Effector CD4-positive, alpha-beta T cell (primary cell): ENCODE measurements around the gene UBTF.

Experiments used
- DNase-seq: peaks from one replicate; pipeline ENCODE4 v3.0.0-alpha.2; 2020
- total RNA-seq: gene quantifications from one replicate; lab custom pipeline; 2026; lab: John Stamatoyannopoulos, UW

The UBTF gene, protein sequence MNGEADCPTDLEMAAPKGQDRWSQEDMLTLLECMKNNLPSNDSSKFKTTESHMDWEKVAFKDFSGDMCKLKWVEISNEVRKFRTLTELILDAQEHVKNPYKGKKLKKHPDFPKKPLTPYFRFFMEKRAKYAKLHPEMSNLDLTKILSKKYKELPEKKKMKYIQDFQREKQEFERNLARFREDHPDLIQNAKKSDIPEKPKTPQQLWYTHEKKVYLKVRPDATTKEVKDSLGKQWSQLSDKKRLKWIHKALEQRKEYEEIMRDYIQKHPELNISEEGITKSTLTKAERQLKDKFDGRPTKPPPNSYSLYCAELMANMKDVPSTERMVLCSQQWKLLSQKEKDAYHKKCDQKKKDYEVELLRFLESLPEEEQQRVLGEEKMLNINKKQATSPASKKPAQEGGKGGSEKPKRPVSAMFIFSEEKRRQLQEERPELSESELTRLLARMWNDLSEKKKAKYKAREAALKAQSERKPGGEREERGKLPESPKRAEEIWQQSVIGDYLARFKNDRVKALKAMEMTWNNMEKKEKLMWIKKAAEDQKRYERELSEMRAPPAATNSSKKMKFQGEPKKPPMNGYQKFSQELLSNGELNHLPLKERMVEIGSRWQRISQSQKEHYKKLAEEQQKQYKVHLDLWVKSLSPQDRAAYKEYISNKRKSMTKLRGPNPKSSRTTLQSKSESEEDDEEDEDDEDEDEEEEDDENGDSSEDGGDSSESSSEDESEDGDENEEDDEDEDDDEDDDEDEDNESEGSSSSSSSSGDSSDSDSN
- total RNA-seq: 187 reads per million, percentile 92 among the genes with 10 or more reads in this experiment

DNA sequence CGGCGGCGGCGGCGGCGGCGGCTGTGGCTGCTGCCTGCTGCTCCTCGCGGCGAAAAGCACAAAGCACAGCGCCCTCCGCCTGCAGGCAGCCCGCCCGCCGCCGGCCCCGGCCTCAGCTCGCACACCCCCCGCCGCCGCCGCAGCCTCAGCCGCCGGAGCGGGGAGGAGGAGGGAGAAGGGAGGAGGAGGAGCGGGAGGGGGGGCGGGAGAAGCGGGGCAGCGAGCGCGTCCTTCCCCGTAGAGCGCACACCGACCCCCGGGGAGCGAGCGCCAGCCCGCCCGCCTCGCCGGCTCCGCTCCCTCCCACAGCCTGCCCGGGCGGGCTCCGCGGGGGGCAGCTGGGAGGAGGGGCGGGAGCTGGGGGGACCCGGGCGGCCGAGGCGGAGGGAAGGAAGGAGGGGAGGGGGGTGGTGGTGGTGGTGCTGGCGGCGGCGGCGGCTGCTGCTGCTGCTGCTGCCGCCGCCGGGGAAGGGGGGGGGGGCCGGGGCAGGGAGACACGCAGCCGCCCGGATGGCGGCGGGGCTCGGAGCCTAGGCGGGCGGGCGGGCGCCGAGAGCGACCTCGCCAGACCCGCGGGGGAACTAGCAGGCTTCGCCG lies at the start of gene UBTF:
UBTF (minus strand) TSS at position 60 of the 597 bp plus-strand sequence. CDS start 1,446 bp downstream, outside the sequence.
- DNase-seq: peak; percentile 63

DNA sequence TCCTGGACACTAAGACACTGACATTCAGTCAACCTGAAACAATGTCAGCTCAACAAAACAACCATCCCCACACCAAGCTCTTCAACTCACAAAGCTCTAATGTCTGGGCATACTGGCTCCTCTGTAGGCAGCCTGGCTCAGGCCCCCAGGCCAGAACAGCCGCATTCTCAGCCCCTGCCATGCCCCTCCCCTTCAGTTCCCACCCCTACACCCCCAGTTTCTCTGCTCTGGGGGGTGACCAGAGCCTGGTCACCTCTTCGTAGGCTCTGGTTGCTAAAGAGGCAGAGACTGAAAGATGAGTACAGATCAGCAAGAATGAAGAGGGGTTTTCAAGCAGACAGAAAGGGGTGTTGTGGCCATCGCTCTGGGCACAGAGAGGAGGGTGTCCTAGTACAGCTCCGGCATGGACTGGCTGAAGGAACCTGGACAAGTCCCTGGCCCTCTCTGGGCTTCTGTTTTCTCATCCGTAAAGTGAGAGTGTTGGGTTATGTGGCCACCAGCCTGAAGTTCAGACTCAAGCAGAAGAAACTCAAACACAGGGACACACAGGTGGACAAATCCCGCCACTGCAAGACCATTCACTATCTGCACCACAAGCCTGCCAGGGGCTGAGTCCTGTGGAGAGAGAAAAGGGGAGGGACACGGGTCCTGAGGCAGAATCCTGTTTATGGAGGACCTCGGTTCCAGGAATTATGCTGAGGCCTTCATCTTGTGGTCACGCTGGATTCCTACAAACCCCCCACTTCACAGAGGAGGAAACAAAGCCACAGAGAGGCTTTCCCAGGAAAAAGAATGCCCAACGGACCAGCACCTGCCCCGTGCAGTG lies 49.4 kb upstream of the UBTF start:
- DNase-seq: no peak

DNA sequence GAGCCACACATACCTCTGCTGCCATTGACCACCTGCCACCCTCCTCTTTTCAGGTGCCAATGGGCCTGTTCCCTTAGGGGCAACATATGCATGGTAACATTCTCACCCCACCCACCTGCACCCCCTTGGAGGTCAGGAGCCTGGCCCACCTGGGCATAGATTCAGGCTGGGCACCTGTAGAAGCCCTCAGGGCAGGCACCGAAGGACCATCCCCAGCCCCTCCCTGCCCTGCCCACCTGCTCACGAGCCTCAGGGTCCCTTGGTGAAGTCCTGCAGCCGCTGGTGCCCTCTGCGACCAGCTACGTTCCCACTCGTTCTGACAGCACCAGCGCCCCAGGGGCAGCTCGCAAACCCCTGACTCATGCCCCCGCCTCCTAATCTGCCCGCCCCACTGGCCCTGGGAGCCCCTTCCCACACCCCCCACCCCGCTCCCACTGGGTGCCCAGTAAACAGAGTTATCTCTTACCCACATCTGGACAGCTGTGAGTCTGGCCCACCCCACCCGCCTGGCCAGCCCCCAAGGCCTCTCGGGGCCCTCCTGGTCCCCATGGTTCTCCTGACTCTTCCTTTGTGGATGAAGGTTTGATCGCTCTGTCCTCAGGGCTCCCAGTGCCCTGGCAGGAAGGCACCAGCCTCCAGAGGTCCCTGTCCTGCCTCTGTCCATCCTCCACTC lies 48.5 kb upstream of the UBTF start, which contains the start of gene SLC4A1:
SLC4A1 (minus strand) TSS at position 318 of the 673 bp plus-strand sequence. CDS start 5,269 bp downstream, outside the sequence.
- no peak for DNase-seq

DNA sequence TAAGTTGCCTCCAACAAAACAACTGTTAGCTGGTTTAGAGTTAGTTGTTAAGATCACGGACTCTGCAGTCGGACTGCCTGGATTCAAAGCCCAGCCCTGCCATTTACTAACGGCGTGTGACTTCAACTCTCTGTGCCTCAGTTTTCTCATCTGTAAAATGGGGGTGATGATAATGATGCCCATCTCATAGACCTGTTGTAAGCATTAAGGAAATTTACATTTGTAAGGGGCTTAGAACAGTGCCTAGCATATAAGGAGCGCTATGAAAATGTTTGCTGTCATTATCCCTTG lies 47.6 kb upstream of the UBTF start:
- no peak for DNase-seq

DNA sequence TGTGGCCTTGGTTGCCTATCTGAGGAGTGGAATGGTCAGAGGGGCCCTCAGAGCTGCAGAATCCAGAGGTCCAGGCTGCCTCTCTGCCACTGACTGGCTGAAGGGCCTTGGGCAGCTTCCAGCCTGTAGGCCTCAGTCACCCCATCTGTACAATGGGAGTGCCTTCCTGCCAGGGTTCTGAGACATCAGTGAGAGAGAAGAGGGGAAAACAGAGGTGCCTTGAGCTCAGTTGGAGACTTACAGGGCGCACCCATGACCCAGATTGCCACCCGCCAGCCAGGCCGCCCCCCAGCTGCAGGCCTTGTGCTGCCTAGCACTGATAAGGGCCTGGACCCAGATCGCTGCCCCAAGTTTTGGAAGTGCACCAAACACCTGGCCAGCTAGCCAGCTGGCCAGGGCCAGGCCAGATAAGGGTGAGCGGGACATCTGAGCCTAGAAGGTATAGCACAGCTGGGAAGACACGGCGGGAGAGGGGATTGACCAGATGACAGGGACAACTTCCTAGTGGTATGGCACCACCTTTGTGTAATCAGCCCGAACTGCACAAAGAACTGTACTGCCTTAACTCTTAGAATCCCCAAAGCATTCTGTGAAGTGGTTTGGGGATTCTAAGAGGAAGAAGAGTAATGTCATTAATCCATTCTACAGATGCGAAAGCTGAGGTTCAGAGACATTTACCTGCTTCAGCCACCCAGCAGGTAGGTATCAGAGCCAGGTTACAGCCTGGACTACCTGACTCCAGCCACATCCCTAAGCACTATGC lies 47.1 kb upstream of the UBTF start:
- no peak for DNase-seq

DNA sequence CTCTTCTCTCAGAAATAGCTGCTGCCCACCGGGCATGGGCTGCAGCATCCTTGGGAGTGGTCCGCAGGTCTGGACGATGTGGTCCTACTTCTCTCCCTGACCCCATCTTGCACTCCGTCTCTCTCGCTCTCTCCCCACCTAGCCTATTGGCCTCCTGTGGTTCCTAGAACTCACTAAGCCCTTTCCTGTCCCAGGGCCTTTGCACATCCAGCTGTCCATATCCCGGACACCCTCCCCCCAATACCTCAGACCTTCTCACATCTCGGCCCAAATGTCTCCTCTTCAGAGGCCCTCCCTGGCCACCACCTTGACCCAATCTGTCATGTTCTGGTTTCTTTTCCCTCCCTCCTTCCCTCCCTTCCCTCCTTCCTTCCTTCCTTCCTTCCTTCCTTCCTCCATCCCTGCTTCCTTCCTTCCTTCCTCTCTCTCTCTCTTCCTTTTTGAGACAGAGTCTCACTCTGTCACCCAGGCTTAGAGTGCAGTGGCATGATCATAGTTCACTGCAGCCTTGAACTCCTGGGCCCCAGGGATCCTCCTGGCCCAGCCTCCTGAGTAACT lies 43.9 kb upstream of the UBTF start:
- no peak for DNase-seq

DNA sequence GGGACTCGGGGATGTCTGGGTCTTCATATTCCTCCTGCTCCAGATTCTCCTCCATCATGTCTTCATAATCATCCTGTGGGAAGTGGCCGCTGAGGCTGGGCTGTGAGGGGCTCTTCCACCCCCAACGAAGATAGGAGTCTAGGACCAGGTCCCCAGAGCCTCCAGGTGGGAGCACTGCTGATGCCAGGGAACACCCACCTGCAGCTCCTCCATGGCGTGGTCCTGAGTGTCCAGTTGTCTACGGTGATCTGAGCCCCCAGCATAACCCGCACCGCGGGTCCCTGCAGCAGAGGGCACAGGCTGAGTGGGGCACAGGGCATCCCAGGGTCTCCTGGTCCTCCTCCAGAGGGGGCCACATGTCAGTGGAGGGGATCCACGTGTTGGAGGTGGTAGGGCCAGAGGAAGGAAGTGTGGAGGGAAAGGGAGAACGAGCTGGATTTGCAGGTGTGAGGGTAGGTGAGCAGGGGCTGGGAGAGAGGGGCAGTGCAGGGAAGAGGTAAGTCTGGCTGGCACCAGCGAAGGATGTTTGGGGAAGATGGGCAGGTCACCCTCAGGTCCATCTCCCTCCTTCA lies 43.3 kb upstream of the UBTF start:
- no peak for DNase-seq

DNA sequence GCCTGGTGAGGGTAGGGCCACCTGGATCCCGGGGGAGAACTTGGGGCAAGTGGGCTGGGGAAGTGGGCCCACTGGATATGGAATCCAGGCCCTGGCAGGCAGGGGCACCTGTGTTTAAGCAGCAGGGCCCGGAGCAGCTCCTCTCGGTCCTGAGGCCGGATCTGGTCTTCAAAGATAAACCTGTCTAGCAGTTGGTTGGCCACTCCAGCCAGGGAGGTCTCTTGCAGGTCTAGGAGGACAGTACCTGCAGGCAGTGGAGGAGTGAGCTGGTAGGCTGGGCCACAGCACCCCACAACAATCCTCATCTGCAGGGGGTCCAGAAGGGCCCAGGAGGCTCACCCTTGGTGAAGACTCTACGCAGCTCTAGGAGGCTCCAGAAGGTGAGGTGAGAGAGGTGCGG lies 40.8 kb upstream of the UBTF start:
- DNase-seq: no peak

DNA sequence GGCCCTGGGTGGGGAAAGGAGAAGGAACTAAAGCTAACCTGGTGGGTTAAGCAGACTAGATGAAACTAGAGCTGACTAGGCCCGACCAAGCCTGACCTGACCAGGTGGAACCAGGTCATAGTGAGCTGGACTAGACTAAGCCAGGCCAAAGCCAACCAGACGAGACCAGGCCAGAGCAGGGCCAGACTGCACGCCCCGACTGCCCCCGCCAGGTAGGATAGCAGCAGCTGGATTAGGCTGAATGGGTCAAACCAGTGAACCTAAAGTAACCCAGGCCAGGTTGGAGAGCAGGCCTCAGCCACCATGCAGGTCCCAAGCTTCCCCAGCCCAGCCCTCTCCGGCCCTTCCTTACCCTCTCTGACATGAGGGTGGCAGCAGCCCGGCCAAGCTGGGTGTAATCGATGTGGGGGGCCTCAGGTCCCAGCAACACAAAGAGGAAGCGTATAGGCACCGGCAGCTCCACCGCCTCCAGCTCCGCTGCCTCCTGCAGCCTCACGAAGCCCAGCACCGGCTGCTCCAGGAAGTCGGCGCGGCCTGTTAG lies 39.4 kb upstream of the UBTF start:
- no peak for DNase-seq

DNA sequence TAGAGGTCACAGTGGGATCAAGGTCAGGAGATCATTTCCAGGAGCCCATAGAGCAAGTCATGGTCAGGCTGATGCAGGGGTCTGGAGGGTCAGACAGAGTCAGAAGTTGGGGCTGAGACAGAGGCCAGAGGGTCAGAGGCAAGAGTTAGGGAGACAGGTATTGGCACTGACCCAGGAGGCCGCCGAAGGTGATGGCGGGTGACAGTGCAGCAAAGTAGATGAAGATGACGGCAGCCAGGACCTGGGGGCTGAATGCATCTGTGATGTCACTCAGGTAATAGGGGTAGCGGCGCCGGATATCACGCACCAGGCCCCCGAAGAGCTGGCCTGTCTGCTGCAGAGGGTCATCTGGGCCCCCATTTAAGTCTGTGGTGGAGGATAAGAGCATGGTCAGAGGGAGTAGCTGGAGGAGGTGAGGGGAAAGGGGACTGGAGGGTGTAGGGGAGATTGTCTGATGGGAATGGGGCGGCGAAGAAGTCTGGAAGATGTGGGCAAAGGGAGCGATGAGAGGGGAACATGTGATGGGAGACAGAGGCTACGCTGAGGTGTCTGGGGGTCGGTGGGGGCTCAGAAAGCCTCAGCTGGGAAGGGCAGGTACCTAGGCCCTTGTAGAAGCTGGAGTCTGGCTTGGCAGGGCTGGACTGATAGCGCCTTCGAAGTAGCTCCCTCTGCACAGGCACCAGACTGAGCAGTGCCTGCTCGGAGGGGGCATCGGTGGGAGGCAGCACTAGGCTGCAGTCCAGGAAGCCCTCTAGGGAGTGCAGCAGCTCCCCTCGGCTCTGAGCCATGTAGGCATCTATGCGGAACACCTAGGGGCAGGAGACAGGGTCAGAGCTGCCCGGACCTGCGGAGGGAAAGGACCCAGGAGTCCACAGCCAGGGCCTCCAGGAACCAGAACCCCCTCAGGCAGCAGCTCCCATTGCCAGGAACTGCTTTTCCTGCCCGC lies 38.6 kb upstream of the UBTF start:
- no peak for DNase-seq

DNA sequence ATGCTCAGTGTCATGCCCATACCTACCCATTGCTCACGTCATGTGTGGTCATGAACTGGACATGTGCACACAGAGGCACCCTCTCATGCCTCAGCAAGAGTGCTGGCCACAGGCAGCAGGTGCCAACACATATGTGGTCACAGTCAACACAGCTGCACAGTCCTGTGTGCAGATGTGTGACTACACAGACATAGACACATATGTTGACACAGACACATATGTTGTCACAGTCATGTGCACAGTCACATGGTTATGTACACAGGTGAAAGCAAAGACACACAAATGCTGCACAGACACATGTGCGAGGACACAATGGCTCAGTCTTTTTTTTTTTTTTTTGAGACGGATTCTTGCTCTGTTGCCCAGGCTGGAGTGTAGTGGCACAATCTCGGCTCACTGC lies 37.2 kb upstream of the UBTF start:
- DNase-seq: no peak

DNA sequence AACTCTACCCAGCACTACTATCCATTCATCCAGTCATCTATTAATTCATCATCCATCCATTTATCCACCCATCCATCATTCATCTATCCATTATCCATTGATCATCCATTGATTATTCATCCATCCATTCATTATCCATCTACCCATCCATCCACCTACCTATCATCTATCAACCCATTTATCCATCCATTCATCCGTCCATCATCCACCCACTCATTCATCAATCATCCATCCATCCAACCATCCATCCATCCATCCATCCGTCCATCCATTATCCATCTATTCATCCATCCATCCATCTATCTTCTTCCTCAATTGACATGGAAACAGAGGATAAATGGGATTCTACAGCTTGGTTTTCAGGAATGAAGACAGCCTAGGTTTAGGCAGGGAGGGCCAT lies 36.4 kb upstream of the UBTF start:
- no peak for DNase-seq

DNA sequence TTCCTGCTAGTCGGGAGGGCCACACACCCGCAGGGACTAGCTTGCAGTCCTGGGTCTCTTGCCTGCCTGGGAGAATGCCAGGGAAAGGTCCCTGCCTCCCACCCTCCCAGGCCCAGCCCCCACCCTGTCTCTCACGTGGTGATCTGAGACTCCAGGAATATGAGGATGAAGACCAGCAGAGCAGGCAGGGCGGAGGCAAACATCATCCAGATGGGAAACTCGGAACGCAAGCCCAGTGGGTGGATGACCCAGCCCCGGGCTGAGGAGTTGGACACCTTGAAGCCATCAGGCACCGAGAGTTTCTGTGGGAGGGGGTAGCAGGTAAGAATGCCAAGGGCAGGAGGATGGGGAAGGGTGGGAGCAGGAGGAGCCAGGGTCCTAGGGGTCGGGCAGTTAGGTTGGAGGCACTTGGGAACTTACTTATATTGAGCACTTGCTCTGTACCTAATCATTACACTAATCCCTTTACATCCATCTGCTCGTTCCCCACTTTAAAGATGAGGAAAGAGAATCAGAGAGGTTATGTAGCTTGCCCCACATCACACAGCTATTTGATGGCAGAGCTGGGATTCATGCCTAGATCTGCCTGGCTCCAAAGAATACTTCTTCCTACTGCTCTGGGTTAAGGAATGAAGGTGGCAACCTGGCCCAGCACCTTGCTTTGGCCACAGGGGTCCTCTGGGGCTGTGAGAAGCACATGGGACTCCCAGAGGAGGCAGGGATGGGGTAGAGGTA lies 35.1 kb upstream of the UBTF start:
- no peak for DNase-seq

DNA sequence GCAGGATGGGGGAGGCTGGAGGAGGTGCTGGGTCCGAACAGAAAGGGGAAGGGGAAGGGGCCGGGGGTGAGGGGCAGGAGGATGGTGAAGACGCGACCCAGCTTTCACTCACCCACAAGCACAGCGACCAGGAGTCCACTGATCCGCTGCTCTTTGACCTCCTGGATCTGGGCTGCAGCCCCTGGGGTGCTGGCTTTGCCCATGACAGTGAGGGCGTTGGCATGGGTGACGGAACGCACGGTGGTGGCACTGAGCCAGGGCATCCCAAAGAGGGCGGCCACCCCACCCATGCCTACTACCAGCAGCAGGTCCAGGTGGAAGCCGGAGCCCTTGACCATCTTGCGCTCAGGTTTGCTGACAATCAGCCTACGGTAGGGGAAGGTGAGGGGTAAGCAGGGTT lies 33.5 kb upstream of the UBTF start:
- DNase-seq: no peak

DNA sequence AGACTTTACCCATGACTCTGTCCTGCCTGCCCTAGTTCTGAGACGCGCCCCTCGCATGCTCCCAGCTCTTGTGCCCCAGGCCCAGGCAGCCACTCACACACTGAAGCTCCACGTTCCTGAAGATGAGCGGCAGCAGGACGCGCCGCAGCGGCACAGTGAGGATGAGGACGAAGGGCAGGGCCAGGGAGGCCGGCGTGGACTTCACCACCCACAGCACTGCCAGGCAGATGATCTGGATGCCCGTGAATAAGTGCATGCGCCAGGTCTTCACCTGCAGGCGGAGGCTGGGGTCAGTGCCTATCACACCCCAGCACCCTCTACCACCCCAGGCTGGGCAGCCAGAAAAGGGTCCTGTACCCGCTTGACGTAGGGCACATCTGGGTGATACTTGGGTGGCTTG lies 31.6 kb upstream of the UBTF start:
- no peak for DNase-seq

DNA sequence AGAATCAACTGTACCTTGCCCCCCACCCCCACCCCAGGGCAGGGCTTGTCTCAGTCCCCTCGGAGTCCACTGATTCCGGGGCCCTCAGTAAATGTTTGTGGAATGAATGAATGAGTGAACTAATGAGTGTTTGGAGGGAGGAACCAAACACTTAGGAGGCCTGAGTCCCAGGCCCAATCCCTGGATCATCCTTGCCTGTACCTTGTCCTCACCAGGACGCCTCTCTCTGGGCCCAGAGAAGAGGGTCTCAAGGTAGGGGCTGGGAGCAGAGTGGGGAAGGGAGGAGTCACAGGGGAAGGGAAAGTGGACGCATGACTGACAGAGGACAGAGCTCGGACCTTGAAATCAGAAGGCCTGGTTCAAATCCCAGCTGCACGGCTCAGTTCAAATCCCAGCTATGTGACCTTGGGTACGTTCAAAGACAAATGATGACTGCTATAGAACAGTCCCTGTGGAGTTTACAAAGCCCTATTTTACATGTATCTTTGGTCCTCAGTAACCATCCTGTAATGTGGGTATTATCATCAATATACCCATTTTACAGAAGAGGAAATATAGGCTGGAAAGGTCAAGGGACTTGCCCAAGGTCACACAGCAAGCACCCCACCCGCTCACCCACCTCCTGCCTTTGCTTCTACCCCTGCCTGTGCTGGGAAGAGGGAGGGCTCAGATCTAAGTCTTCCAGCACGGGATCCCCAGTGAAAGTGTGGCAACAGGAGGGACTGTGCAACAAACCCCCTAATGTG lies 30.2 kb upstream of the UBTF start:
- no peak for DNase-seq

DNA sequence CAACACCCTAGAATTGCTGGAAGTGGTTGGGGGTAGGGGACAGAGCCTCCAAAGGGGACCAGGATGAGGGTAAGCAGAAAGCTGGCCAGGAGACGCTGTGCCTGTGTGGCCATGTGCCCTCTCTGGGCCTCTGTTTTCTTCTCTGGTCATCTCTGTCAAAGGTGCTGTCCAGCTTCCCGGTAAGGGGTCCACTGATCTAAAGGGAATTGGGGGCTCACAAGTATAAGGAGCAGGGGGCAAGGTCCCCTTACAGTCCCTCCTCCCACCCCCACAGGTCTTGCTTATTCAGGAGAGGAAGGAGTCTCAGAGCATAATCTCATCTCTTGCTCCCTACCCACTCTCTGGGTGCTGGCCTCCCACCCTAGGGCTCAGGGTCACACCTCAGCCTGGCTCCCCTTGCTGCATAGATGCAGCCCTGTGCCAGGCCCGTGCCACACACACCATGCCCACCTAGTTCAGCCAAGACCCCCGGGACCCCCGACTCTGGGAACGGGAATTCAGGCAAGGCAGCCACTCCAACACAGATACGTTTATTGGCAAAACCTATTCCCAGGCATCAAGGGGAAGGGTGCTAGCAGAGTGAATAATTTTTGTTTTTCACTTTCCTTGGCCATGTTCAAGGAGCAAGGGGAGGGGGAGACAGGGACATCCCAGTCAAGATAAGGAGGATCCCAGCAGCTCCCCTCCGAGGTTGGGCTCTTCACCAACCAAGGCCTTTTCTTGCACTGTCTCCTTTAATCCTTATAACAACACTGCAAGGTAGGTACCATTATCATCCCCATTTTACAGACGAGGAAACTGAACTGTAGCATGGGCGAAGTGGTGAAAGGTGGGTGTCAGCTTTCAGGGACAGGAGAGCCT lies 28.6 kb upstream of the UBTF start:
- DNase-seq: no peak
